COLO829 (cell line): Measurements from ENCODE around the gene ADAMTSL5.

Experiments used
- DNase-seq: peaks from one replicate; pipeline ENCODE4 v3.0.0; 2012; ENCODE audit warnings: low spot score

The ADAMTSL5 gene

GRCh38 chr19:1466018-1466460 is 46.8 kb downstream of the ADAMTSL5 start:
- no peak for DNase-seq

DNA sequence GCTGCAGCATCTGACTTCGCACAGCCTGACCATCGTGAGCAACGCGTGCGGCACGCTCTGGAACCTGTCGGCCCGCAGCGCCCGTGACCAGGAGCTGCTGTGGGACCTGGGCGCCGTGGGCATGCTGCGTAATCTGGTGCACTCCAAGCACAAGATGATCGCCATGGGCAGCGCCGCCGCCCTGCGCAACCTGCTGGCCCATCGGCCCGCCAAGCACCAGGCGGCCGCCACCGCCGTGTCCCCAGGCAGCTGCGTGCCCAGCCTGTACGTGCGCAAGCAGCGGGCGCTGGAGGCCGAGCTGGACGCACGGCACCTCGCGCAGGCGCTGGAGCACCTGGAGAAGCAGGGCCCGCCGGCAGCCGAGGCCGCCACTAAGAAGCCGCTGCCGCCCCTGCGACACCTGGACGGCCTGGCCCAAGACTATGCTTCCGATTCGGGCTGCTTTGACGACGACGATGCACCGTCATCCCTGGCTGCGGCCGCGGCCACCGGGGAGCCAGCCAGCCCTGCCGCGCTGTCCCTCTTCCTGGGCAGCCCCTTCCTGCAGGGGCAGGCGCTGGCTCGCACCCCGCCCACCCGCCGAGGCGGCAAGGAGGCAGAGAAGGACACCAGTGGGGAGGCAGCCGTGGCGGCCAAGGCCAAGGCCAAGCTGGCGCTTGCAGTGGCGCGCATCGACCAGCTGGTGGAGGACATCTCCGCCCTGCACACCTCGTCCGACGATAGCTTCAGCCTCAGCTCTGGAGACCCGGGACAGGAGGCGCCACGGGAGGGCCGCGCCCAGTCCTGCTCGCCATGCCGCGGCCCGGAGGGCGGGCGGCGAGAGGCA is 47.4 kb downstream of the ADAMTSL5 start:
- no peak for DNase-seq

- no peak for DNase-seq
Observed at GRCh38 chr19:1461862-1462261, 51.0 kb downstream of the ADAMTSL5 start.

- no peak for DNase-seq
Observed at GRCh38 chr19:1460033-1460995, 52.5 kb downstream of the ADAMTSL5 start.

GRCh38 chr19:1459479-1459878 is 53.3 kb downstream of the ADAMTSL5 start:
- no peak for DNase-seq

DNA sequence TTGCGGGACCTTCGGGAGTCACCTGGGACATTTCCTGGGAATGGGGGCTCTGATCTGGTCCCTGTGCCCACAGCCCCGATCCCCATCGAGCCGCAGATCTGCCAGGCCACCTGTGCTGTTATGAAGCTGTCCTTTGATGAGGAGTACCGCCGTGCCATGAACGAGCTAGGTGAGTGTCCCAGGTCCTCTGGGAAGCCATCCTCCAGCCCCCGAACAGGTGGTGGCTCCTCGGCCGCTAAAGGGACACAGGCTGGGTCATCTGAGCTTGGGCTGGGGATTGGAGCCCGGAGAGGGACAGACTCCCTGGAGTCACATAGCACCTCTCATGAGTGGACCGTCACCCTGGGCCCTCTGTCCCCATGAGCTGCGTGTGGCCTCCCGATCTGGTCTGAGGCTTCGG is 54.9 kb downstream of the ADAMTSL5 start:
- DNase-seq, result no peak

DNA sequence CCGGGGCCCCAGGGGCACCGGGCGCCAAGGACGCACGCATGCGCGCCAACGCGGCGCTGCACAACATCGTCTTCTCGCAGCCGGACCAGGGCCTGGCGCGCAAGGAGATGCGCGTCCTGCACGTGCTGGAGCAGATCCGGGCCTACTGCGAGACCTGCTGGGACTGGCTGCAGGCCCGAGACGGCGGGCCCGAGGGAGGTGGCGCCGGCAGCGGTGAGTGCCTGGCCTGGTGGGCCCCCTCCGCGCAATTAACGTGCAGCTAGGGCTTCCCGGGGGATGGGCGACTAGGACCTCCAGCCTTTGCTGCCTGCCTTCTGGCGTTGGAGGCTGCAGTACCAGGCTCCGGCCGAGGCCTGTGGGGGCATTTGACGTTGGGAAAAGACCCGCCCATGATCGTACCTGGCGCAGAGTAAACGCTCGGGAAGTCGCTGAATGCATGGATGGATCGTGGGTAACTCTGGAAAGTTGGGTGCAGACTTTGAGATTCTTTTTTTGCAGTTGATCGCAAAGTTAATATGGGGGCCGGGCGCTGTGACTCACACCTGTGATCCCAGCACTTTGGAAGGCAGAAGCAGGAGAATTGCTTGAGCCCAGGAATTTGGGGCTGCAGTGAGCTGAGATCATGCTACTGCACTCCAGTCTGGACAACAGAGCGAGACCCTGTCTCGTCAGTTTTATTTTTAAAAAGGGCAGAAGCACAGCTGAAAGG is 55.6 kb downstream of the ADAMTSL5 start:
- no peak for DNase-seq

GRCh38 chr19:1456121-1456900 is 56.5 kb downstream of the ADAMTSL5 start:
- no peak for DNase-seq

DNA sequence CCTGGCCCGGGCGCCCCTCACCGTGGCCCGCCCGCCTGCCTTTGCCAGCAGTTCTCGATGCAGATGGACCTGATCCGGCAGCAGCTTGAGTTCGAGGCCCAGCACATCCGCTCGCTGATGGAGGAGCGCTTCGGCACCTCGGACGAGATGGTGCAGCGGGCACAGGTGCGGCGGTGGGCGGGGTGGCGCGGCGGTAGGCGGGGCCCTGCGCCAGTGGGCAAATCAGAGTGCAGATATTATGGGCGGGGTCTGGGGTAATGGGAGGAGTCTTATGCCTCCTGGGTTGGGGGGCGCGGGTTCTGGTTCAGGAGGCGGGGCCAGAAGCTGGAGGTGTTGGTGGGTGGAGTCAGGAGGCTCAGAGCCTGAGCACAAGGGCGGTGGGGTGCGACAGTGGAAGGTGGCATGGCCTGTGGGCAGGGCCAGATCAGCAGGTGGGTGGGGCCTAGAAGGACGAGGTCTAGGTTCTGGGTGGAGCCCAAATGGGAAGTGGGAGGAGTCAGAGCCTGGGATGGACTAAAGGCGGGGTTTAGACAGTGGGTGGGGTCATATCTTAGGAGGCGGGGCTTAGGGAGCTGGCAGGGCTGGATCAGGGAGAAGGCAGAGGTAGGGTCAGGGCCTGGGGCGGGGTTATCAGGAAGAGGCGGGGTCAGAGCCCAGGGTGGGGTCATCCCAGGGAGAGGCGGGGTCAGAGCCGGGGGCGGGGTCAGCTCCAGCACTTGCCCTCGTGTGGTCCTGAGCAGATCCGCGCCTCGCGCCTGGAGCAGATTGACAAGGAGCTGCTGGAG is 57.3 kb downstream of the ADAMTSL5 start:
- peak; percentile 97 for DNase-seq
